Skeletal muscle satellite cell (primary cell): ENCODE results near the gene KCTD4. TPM values are rescaled to one million over a fixed set of nuclear protein-coding genes. Genes with fewer than 3 reads are reported as not detected.
"Not testable (repeated sequence)": the region's sequence is repeated elsewhere in the genome, so short reads cannot be mapped to it uniquely, and the experiment has no call there.

ENCODE experiments used
- H3K27me3 ChIP-seq: 2 replicates; pipeline ENCODE4 v1.7.0; 2013; ENCODE audit warnings: low read length; ENCODE audit not compliant: control insufficient read depth, insufficient read depth
- H3K36me3 ChIP-seq: 2 replicates; pipeline ENCODE4 v1.7.0; 2013; ENCODE audit warnings: mild to moderate bottlenecking, control low read depth, low read length; ENCODE audit not compliant: insufficient read depth
- H3K4me1 ChIP-seq: 2 replicates; pipeline ENCODE4 v1.7.0; 2013; ENCODE audit warnings: low read length; ENCODE audit not compliant: control insufficient read depth, insufficient read depth
- H3K4me2 ChIP-seq: 2 replicates; pipeline ENCODE4 v1.7.0; 2013; ENCODE audit warnings: mild to moderate bottlenecking, low read length
- H3K4me3 ChIP-seq: 2 replicates; pipeline ENCODE4 v1.7.0; 2013; ENCODE audit warnings: low read length
- H3K9ac ChIP-seq: 2 replicates; pipeline ENCODE4 v1.7.0; 2013; ENCODE audit warnings: mild to moderate bottlenecking, low read depth, low read length, moderate library complexity
- H3K9me3 ChIP-seq: replicated peaks from 2 replicates; pipeline ENCODE4 v1.7.0; 2013; ENCODE audit warnings: mild to moderate bottlenecking, control low read depth, low read length
- total RNA-seq: library from RNA; depleted of rRNA; stranded (reverse); fragments of >200 nt; gene quantifications from 2 replicates; pipeline ENCODE4 v1.2.3, GENCODE V29; 2012; rRNA removed

Gene KCTD4
- total RNA-seq: not detected in 2 replicates

DNA sequence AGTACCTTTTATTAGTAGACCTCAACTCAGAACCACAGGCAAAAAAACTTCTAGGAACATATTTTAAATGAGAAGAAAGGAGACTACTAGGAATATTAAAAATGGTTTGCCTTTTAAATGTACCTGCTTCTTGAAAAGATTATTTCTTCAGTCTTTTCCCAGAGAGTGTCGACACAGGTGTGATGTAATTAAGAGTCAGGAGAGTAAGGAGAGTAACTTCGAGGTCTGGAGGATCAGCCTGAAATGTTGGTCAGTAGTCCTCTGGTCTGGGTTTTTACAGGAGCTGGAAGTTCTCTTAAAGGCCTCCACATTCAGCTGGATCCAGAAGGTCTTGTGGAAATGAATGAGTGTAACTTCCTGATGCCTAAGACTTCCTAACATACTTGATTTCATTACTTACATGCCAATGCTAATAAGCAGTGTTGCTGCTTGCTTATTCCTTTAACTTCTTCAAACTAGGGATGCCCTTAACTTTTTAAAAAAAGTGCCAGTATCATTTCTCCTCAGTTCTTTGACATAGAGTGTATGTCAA, at the start of gene KCTD4:
Gene KCTD4, minus strand, starts transcription at position 345 of the 532 bp plus-strand sequence. CDS start 6,478 bp downstream, outside the sequence.
- peak within 1 kb of the TSS; percentile 42 for H3K4me2 ChIP-seq
- no peaks in the 10 kb centered on the region for H3K27me3 ChIP-seq
- no peak within 1 kb of the TSS for H3K9ac ChIP-seq
- no peaks in the 10 kb centered on the region for H3K9me3 ChIP-seq
- H3K4me3 ChIP-seq: no peak within 1 kb of the TSS
- peaks cover 4% of the 10 kb centered on the region for H3K36me3 ChIP-seq
- peaks cover 30% of the 10 kb centered on the region for H3K4me1 ChIP-seq

DNA sequence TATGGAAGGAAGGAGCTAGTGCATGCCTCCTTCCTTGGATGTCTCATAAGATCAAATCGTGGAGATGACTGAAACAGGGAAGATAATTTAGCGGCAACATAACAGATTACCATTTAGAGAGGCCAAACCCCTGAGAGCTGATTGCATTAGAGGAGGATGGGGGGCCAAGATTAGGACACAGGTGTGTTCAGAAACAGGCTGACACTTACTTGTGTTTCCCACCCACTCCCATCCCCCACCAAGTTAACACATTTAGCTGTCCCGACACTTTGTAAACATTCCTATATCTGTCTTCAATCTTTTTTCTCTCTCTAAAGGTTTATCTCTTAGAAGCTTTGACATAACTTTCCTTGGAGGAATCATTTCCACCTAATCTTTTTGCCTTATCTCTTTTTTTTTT, 48.8 kb upstream of the KCTD4 start:
- H3K9ac ChIP-seq: no peak overlapping the region
- H3K27me3 ChIP-seq: no peaks in the 10 kb centered on the region
- H3K4me1 ChIP-seq: no peaks in the 10 kb centered on the region
- no peaks in the 10 kb centered on the region for H3K9me3 ChIP-seq
- no peak overlapping the region for H3K4me2 ChIP-seq
- H3K36me3 ChIP-seq: peaks cover 22% of the 10 kb centered on the region
- no peak overlapping the region for H3K4me3 ChIP-seq

DNA sequence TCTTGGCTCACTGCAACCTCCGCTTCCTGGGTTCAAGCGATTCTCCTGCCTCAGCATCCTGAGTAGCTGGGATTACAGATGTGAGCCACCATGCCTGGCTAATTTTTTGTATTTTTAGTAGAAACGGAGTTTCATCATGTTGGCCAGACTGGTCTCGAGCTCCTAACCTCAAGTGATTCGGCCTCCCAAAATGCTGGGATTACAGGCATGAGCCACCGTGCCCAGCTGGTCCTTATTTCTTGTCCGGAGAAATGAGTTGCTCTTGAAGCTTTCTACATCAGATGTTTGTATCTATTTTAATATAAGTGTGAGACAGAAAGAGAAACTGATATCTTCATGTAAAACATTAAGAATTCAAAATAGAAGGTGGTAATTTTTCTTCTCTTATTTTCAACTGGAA, 43.9 kb upstream of the KCTD4 start:
- H3K27me3 ChIP-seq, H3K4me3 ChIP-seq, H3K4me2 ChIP-seq, H3K36me3 ChIP-seq, H3K9me3 ChIP-seq, H3K9ac ChIP-seq: not testable (repeated sequence)
- peaks cover 31% of the 10 kb centered on the region for H3K4me1 ChIP-seq

DNA sequence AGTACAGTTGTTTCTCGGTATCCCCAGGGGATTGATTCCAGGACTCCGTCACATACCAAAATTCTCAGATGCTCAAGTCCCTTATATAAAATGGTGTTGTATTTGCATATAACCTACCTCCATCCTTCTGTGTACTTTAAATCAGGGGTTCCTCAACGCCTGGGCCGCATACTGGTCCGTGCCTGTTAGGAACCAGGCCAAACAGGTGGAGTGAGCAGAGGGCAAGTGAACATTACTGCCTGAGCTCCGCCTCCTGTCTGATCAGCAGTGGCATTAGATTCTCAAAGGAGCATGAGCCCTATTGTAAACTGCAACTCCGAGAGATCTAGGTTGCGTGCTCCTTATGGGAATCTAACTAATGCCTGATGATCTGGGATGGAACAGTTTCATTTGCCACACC, 42.2 kb upstream of the KCTD4 start:
- no peaks in the 10 kb centered on the region for H3K36me3 ChIP-seq
- H3K4me3 ChIP-seq: no peak overlapping the region
- no peaks in the 10 kb centered on the region for H3K9me3 ChIP-seq
- no peak overlapping the region for H3K4me2 ChIP-seq
- H3K9ac ChIP-seq: no peak overlapping the region
- H3K27me3 ChIP-seq: no peaks in the 10 kb centered on the region
- peaks cover 42% of the 10 kb centered on the region for H3K4me1 ChIP-seq

DNA sequence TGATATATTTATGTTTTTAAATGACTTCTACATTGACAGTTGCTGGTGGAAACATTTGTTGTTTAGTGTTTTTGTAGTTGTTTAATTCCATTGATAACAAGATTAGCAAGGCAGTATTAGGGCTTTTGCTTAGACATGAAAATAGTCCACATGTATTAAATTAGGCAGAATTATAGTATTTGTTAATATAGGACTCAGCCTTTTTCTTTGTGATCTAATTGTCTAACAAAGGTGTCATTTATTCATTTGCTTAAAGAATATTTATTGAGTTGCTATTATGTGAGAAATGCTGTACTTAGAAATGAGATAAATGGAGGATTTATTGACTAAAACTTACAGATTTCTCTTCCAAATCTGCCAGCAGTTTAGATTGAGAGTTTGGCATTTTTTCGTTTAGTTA, 41.7 kb upstream of the KCTD4 start:
- peaks cover 42% of the 10 kb centered on the region for H3K4me1 ChIP-seq
- H3K9me3 ChIP-seq: no peaks in the 10 kb centered on the region
- H3K9ac ChIP-seq: peak overlapping the region; percentile 13
- no peaks in the 10 kb centered on the region for H3K27me3 ChIP-seq
- H3K4me2 ChIP-seq: peak overlapping the region; percentile 30
- no peaks in the 10 kb centered on the region for H3K36me3 ChIP-seq
- no peak overlapping the region for H3K4me3 ChIP-seq

DNA sequence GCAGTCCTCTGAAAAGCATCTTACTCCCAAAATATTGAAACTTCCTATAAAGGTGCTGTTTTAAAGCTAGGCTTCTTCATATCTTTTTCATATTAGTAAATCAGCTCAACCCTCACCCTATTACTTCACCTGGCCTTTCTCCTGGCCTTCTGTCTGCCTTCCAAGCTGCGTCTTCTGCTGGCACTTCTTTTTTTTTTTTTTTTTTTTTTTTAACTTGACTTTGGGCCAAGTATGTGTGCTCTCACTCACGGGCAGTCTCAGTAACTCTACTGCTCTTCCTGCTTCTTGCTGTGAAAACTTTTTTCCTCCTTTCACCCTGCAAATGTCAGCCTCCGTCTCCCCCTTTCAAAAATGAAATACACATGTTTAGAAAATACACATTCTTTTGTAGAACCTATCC, 41.2 kb upstream of the KCTD4 start:
- H3K4me3 ChIP-seq: no peak overlapping the region
- H3K4me2 ChIP-seq: peak overlapping the region; percentile 30
- H3K4me1 ChIP-seq: peaks cover 42% of the 10 kb centered on the region
- H3K27me3 ChIP-seq: no peaks in the 10 kb centered on the region
- peak overlapping the region; percentile 13 for H3K9ac ChIP-seq
- H3K36me3 ChIP-seq: no peaks in the 10 kb centered on the region
- no peaks in the 10 kb centered on the region for H3K9me3 ChIP-seq

DNA sequence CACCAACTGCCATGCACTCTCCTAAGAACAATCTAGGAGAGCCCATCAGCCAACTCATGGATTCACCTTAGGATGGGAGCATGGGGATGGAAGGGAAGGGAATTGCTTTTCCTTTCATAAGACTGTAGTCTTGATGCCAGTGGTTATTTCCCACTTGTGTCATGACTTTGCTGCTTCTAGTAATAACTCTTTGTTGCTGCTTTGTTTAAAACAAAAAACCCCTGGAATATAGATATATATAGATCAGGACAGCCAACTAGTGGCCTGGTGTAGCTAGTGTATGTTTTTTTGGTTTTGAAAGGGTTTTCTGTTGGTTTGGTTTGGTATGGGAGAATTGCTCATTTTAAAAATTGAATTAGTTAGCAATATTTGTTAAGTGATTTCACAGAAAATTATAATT, 39.3 kb upstream of the KCTD4 start:
- Histone ChIP-seq H3K9me3 (no peaks in the 10 kb centered on the region), H3K9ac (no peak overlapping the region), H3K4me2 (peak overlapping the region; percentile 3), H3K4me3 (no peak overlapping the region), H3K36me3 (no peaks in the 10 kb centered on the region), H3K27me3 (no peaks in the 10 kb centered on the region), H3K4me1 (peaks cover 53% of the 10 kb centered on the region)

DNA sequence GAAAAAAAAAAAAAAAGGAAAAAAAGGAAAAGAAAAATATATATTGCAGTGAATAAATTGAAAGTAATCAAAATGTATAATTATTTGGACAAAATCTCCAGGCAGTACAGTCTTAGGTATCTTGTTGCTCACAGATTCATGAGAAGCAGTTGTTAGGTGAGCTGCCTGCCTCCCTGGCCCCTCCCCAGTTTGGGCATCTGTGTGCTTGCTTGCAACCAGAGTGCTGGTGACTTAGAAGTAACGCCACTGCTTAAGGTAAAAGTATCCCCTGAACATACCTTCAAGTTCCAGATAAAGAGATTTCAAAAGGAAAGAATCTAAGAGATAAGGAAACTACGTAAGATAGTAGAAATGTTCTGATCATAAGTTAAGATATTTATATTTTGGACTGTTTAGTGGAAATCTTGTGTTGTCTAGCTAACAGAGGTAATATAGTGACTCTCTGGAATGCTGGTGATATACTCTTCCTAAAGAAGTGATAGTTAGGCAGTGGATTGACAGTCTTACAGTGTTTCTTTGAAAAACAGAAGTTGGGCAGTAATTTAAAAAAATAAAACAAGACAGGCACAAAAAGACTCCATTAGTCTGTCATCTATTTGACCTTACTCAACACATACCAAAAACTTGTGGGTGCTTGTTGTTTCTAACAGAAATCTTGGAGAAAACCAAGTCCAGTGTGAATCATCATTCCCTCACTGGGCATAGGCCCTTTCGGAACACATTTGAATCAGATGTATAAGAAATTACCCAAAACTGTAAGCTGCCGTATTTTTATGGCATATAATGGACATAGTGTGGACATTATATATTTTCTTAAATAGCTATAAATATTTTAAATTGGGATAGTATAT, 38.3 kb upstream of the KCTD4 start:
- peak overlapping the region; percentile 3 for H3K4me2 ChIP-seq
- peak overlapping the region; percentile 16 for H3K9ac ChIP-seq
- H3K4me3 ChIP-seq: no peak overlapping the region

DNA sequence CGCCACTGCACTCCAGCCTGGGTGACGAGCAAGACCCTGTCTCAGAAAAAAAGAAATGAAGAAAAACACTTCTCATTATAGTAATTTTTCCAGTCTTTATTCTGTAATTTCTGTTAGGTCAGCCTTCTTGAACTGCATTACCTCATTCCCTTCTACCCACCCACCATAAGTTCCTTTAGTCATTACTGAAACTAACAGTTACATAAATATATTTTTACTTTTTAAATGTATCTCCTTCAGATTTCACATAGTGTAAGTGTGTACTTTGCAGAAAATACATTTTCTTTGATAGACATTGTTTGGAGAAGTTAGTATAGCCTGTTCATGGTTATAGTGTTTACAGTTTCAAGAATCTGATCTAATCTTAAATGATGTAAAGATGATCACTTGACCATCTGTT, 31.7 kb upstream of the KCTD4 start:
- H3K4me3 ChIP-seq: no peak overlapping the region
- H3K9ac ChIP-seq: no peak overlapping the region
- H3K4me2 ChIP-seq: no peak overlapping the region
- H3K27me3 ChIP-seq: no peaks in the 10 kb centered on the region
- peaks cover 2% of the 10 kb centered on the region for H3K36me3 ChIP-seq
- peaks cover 18% of the 10 kb centered on the region for H3K4me1 ChIP-seq
- no peaks in the 10 kb centered on the region for H3K9me3 ChIP-seq

More for the DNA sequence above, 38.3 kb upstream of the KCTD4 start:
- Histone ChIP-seq H3K9me3 (no peaks in the 10 kb centered on the region), H3K4me1 (peaks cover 53% of the 10 kb centered on the region), H3K36me3 (no peaks in the 10 kb centered on the region), H3K27me3 (no peaks in the 10 kb centered on the region)

DNA sequence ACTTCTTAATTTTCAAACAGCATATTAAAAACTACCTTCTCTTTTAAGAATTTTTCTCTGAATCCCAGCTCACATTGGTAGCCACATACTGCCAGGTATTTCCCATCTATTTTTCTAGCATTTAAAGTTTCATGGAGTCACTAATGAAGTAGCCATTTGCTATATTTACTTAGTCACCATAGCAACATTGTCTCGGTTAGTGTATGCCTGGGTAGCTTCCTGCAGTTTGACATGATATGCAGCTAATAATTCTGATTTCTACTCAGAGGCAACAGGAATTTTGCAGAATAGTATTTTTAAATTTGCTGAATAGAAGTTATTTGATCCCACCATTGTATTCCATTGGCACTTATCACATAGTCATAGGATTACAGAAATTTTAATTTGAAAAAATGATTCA, 30.9 kb upstream of the KCTD4 start:
- H3K4me3 ChIP-seq: no peak overlapping the region
- no peak overlapping the region for H3K9ac ChIP-seq
- H3K4me2 ChIP-seq: no peak overlapping the region
- no peaks in the 10 kb centered on the region for H3K27me3 ChIP-seq
- H3K36me3 ChIP-seq: peaks cover 2% of the 10 kb centered on the region
- peaks cover 17% of the 10 kb centered on the region for H3K4me1 ChIP-seq
- no peaks in the 10 kb centered on the region for H3K9me3 ChIP-seq

DNA sequence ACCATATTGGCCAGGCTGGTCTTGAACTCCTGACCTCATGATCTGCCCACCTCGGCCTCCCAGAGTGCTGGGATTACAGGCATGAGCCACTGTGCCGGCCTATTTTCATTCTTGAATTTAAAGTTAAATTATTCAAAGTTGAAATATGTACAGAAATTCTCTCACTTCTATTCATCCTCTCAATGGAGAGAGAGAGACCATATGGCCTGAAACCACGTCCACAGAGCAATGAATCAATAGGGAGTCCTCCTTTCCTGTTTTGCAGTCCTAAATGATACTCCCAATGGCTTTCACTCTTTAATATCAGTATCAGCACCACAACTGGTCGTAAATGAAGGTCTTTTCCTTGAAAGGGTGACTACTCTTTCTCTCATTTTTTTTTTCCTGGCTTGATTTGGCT, 30.5 kb upstream of the KCTD4 start:
- H3K9me3 ChIP-seq: no peaks in the 10 kb centered on the region
- H3K4me2 ChIP-seq: no peak overlapping the region
- H3K4me3 ChIP-seq: no peak overlapping the region
- peaks cover 2% of the 10 kb centered on the region for H3K36me3 ChIP-seq
- H3K9ac ChIP-seq: no peak overlapping the region
- peaks cover 13% of the 10 kb centered on the region for H3K4me1 ChIP-seq
- no peaks in the 10 kb centered on the region for H3K27me3 ChIP-seq

DNA sequence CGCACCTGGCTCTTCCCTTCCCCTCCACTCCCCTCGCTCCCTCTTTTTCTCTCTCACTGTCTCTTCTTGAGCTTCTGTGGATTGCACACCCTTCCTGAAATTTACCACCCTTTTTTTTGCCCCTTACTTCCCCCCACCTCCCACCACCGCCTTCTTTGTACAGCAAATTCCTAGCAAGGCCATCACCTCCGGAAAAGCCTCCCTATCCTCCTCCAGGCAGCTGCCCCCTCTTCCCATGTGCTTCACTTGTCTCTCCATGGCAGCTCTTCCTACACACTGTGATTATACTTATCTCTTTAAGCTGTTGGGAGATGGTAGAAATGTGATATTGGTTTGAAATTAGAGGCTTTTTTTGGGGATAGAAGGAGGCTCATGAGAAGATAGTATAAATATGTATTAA, 28.3 kb upstream of the KCTD4 start:
- peaks cover 2% of the 10 kb centered on the region for H3K36me3 ChIP-seq
- H3K9ac ChIP-seq: no peak overlapping the region
- H3K4me1 ChIP-seq: peaks cover 15% of the 10 kb centered on the region
- no peaks in the 10 kb centered on the region for H3K9me3 ChIP-seq
- H3K4me2 ChIP-seq: no peak overlapping the region
- H3K27me3 ChIP-seq: no peaks in the 10 kb centered on the region
- H3K4me3 ChIP-seq: no peak overlapping the region
